ENCODE measurements around the gene PLIN3.
A peak's percentile ranks its signal among the peaks of the same experiment; 100 is the strongest.
"Not testable (repeated sequence)": the region's sequence is repeated elsewhere in the genome, so short reads cannot be mapped to it uniquely, and the experiment has no call there.

Gene PLIN3

GRCh38 chr19:4847190-4847973 lies 20.1 kb downstream of the PLIN3 start:
- peaks cover 49% of the 10 kb centered on the region for H3K36me3 ChIP-seq (replicated peaks)
- DNase-seq (ENCODE audit: low spot score in 2 of 2), result no peak
- in situ Hi-C loops (cut with MboI; ENCODE audit: low sequenced_read_pairs), result no loop called here

GRCh38 chr19:4845975-4846374 lies 21.5 kb downstream of the PLIN3 start:
- H3K9me3 ChIP-seq; H3K4me3 ChIP-seq; H3K4me1 ChIP-seq; in situ Hi-C loops (cut with MboI; ENCODE audit: low sequenced_read_pairs); DNase-seq (ENCODE audit: low spot score in 2 of 2); H3K27me3 ChIP-seq (ENCODE audit: low read depth): not testable (repeated sequence)
- H3K36me3 ChIP-seq (replicated peaks), result peaks cover 43% of the 10 kb centered on the region

More at GRCh38 chr19:4847190-4847973, 20.1 kb downstream of the PLIN3 start:
- no peak overlapping the region for H3K4me3 ChIP-seq
- no peaks in the 10 kb centered on the region for H3K4me1 ChIP-seq
- H3K27me3 ChIP-seq (ENCODE audit: low read depth), result no peaks in the 10 kb centered on the region
- no peaks in the 10 kb centered on the region for H3K9me3 ChIP-seq

- no peaks in the 10 kb centered on the region for H3K9me3 ChIP-seq
- H3K36me3 ChIP-seq (replicated peaks), result peaks cover 41% of the 10 kb centered on the region
- H3K4me1 ChIP-seq, result no peaks in the 10 kb centered on the region
- in situ Hi-C loops (cut with MboI; ENCODE audit: low sequenced_read_pairs), result no loop called here
- H3K27me3 ChIP-seq (ENCODE audit: low read depth), result no peaks in the 10 kb centered on the region
- DNase-seq (ENCODE audit: low spot score in 2 of 2), result no peak
- H3K4me3 ChIP-seq, result no peak overlapping the region
Observed at GRCh38 chr19:4844348-4845179, 22.9 kb downstream of the PLIN3 start.

GRCh38 chr19:4843647-4843965 lies 23.9 kb downstream of the PLIN3 start:
- Histone ChIP-seq H3K4me1 (no peaks in the 10 kb centered on the region), H3K36me3 (replicated peaks) (peaks cover 45% of the 10 kb centered on the region), H3K27me3 (ENCODE audit: low read depth) (no peaks in the 10 kb centered on the region), H3K4me3 (no peak overlapping the region), H3K9me3 (no peaks in the 10 kb centered on the region)
- DNase-seq (ENCODE audit: low spot score in 2 of 2), result no peak
- in situ Hi-C loops (cut with MboI; ENCODE audit: low sequenced_read_pairs), result no loop called here

GRCh38 chr19:4839192-4839591 lies 28.3 kb downstream of the PLIN3 start:
- no peak for DNase-seq (ENCODE audit: low spot score in 2 of 2)
- H3K4me3 ChIP-seq, result no peak overlapping the region
- H3K4me1 ChIP-seq, result no peaks in the 10 kb centered on the region
- H3K36me3 ChIP-seq (replicated peaks), result peaks cover 26% of the 10 kb centered on the region
- no peaks in the 10 kb centered on the region for H3K9me3 ChIP-seq
- in situ Hi-C loops (cut with MboI; ENCODE audit: low sequenced_read_pairs), result no loop called here
- H3K27me3 ChIP-seq (ENCODE audit: low read depth), result no peaks in the 10 kb centered on the region

GRCh38 chr19:4832776-4833175 lies 34.7 kb downstream of the PLIN3 start:
- H3K27me3 ChIP-seq (ENCODE audit: low read depth), result no peaks in the 10 kb centered on the region
- H3K9me3 ChIP-seq, result no peaks in the 10 kb centered on the region
- peaks cover 5% of the 10 kb centered on the region for H3K36me3 ChIP-seq (replicated peaks)
- H3K4me3 ChIP-seq, result no peak overlapping the region
- peaks cover 2% of the 10 kb centered on the region for H3K4me1 ChIP-seq
- DNase-seq (ENCODE audit: low spot score in 2 of 2), result no peak
- in situ Hi-C loops (cut with MboI; ENCODE audit: low sequenced_read_pairs), result no loop called here

- H3K27me3 ChIP-seq (ENCODE audit: low read depth); in situ Hi-C loops (cut with MboI; ENCODE audit: low sequenced_read_pairs); H3K4me1 ChIP-seq; H3K36me3 ChIP-seq (replicated peaks); H3K9me3 ChIP-seq; DNase-seq (ENCODE audit: low spot score in 2 of 2): not testable (repeated sequence)
- H3K4me3 ChIP-seq, result peak overlapping the region; percentile 75
Observed at GRCh38 chr19:4831979-4832340, 35.5 kb downstream of the PLIN3 start.

- Histone ChIP-seq H3K27me3 (ENCODE audit: low read depth) (no peaks in the 10 kb centered on the region), H3K4me3 (peak within 1 kb of the TSS; percentile 75), H3K36me3 (replicated peaks) (no peaks in the 10 kb centered on the region), H3K4me1 (peaks cover 2% of the 10 kb centered on the region), H3K9me3 (no peaks in the 10 kb centered on the region)
- in situ Hi-C loops (cut with MboI; ENCODE audit: low sequenced_read_pairs), result no loop called here
- DNase-seq (ENCODE audit: low spot score in 2 of 2), result peak in 1 of 2 experiments; percentile 62
Observed at GRCh38 chr19:4831304-4831978, 36.0 kb downstream of the PLIN3 start, which contains the start of gene TICAM1. Gene TICAM1, minus strand, starts transcription at chr19:4831712. Its CDS starts 13,335 bp downstream, at chr19:4818377.

GRCh38 chr19:4830768-4831265 lies 36.6 kb downstream of the PLIN3 start:
- DNase-seq (ENCODE audit: low spot score in 2 of 2), result no peak
- H3K27me3 ChIP-seq (ENCODE audit: low read depth), result no peaks in the 10 kb centered on the region
- H3K4me3 ChIP-seq, result peak overlapping the region; percentile 75
- no peaks in the 10 kb centered on the region for H3K9me3 ChIP-seq
- peaks cover 2% of the 10 kb centered on the region for H3K4me1 ChIP-seq
- in situ Hi-C loops (cut with MboI; ENCODE audit: low sequenced_read_pairs), result no loop called here
- H3K36me3 ChIP-seq (replicated peaks), result no peaks in the 10 kb centered on the region

- peak overlapping the region; percentile 75 for H3K4me3 ChIP-seq
Observed at GRCh38 chr19:4830332-4830731, 37.1 kb downstream of the PLIN3 start.

GRCh38 chr19:4829001-4829712 lies 38.3 kb downstream of the PLIN3 start:
- H3K36me3 ChIP-seq (replicated peaks), result no peaks in the 10 kb centered on the region
- in situ Hi-C loops (cut with MboI; ENCODE audit: low sequenced_read_pairs), result no loop called here
- no peaks in the 10 kb centered on the region for H3K27me3 ChIP-seq (ENCODE audit: low read depth)
- H3K9me3 ChIP-seq, result no peaks in the 10 kb centered on the region
- no peak overlapping the region for H3K4me3 ChIP-seq
- peaks cover 2% of the 10 kb centered on the region for H3K4me1 ChIP-seq
- no peak for DNase-seq (ENCODE audit: low spot score in 2 of 2)

More at GRCh38 chr19:4830332-4830731, 37.1 kb downstream of the PLIN3 start:
- Histone ChIP-seq H3K9me3 (no peaks in the 10 kb centered on the region), H3K27me3 (ENCODE audit: low read depth) (no peaks in the 10 kb centered on the region), H3K36me3 (replicated peaks) (no peaks in the 10 kb centered on the region), H3K4me1 (peaks cover 2% of the 10 kb centered on the region)
- in situ Hi-C loops (cut with MboI; ENCODE audit: low sequenced_read_pairs), result no loop called here
- no peak for DNase-seq (ENCODE audit: low spot score in 2 of 2)

GRCh38 chr19:4823577-4823976 lies 43.9 kb downstream of the PLIN3 start:
- Histone ChIP-seq H3K27me3 (ENCODE audit: low read depth) (no peaks in the 10 kb centered on the region), H3K4me3 (no peak overlapping the region), H3K4me1 (no peaks in the 10 kb centered on the region), H3K9me3 (no peaks in the 10 kb centered on the region), H3K36me3 (replicated peaks) (no peaks in the 10 kb centered on the region)
- no peak for DNase-seq (ENCODE audit: low spot score in 2 of 2)
- in situ Hi-C loops (cut with MboI; ENCODE audit: low sequenced_read_pairs), result no loop called here

GRCh38 chr19:4822354-4822753 lies 45.1 kb downstream of the PLIN3 start:
- H3K9me3 ChIP-seq; H3K36me3 ChIP-seq (replicated peaks); H3K27me3 ChIP-seq (ENCODE audit: low read depth); H3K4me1 ChIP-seq; DNase-seq (ENCODE audit: low spot score in 2 of 2); in situ Hi-C loops (cut with MboI; ENCODE audit: low sequenced_read_pairs); H3K4me3 ChIP-seq: not testable (repeated sequence)

Data from HAP-1 (cell line).